HT-29 (cell line): ENCODE data around the gene ZNRD2. TPM values are rescaled to one million over a fixed set of nuclear protein-coding genes. Genes with fewer than 3 reads are reported as not detected.

Experiments used
- DNase-seq: peaks from one replicate; pipeline ENCODE4 v3.0.0-alpha.2; 2015; ENCODE audit warnings: low spot score
- total RNA-seq: library from RNA; depleted of rRNA; stranded (reverse); fragments of >200 nt; shearing (Covaris generic); gene quantifications from 2 replicates; pipeline ENCODE4 v1.2.3, GENCODE V29; 2014

Gene ZNRD2
- total RNA-seq, 1 experiment from 2014 or later, result 137 TPM

GRCh38 chr11:65610404-65610803, 40.1 kb downstream of the ZNRD2 start:
- no peak for DNase-seq

GRCh38 chr11:65611028-65611757, 40.9 kb downstream of the ZNRD2 start:
- no peak for DNase-seq

GRCh38 chr11:65611758-65612603, 41.7 kb downstream of the ZNRD2 start:
- DNase-seq, result no peak

GRCh38 chr11:65612691-65613090, 42.4 kb downstream of the ZNRD2 start:
- DNase-seq, result no peak

GRCh38 chr11:65613091-65613928, 43.0 kb downstream of the ZNRD2 start:
- DNase-seq, result peak; percentile 59

GRCh38 chr11:65615229-65615949, 45.1 kb downstream of the ZNRD2 start, which contains the start of gene PCNX3:
Gene PCNX3 (plus strand): TSS chr11:65615776. CDS start chr11:65616312, 536 bp downstream.
- peak; percentile 100 for DNase-seq

GRCh38 chr11:65615950-65616574, 45.8 kb downstream of the ZNRD2 start:
- no peak for DNase-seq

- DNase-seq, result no peak
Observed at GRCh38 chr11:65616575-65617001, 46.3 kb downstream of the ZNRD2 start.

GRCh38 chr11:65617136-65617850, 47.0 kb downstream of the ZNRD2 start:
- no peak for DNase-seq

GRCh38 chr11:65617990-65618751, 47.9 kb downstream of the ZNRD2 start:
- DNase-seq, result no peak

- no peak for DNase-seq
Observed at GRCh38 chr11:65618763-65619162, 48.5 kb downstream of the ZNRD2 start.

- no peak for DNase-seq
Observed at GRCh38 chr11:65619281-65619928, 49.1 kb downstream of the ZNRD2 start.

- no peak for DNase-seq
Observed at GRCh38 chr11:65620666-65621065, 50.4 kb downstream of the ZNRD2 start.

- no peak for DNase-seq
Observed at GRCh38 chr11:65621460-65621859, 51.2 kb downstream of the ZNRD2 start.
